Prostate gland (tissue), 2 donors: Measurements from ENCODE around the gene BAHD1.
A peak's percentile ranks its signal among the peaks of the same experiment; 100 is the strongest.

Experiments
- POLR2A ChIP-seq: fragments of 450-650 bp; IDR thresholded peaks from one replicate; pipeline ENCODE4 v1.6.1; 2016; ENCODE audit warnings: antibody characterized with exemption, mild to moderate bottlenecking
- POLR2AphosphoS5 ChIP-seq: sonication (generic); formaldehyde crosslinking; IDR thresholded peaks from one replicate; pipeline ENCODE4 v1.6.1; 2017; ENCODE audit warnings: antibody characterized with exemption
- TF ChIP-seq, protein P1 (sequence below), 4 experiments: fragments of 200-600 bp in 2 of 4; fragments of 450-650 bp in 2 of 4; sonication (generic) in 2 of 4; IDR thresholded peaks; 1 replicate in 3 of 4; 2 replicates in 1 of 4; pipeline ENCODE4 v1.5.1; 2016 to 2019; ENCODE audit warnings: antibody characterized with exemption in 4 of 4, mild to moderate bottlenecking in 2 of 4, moderate library complexity in 2 of 4

DNA sequence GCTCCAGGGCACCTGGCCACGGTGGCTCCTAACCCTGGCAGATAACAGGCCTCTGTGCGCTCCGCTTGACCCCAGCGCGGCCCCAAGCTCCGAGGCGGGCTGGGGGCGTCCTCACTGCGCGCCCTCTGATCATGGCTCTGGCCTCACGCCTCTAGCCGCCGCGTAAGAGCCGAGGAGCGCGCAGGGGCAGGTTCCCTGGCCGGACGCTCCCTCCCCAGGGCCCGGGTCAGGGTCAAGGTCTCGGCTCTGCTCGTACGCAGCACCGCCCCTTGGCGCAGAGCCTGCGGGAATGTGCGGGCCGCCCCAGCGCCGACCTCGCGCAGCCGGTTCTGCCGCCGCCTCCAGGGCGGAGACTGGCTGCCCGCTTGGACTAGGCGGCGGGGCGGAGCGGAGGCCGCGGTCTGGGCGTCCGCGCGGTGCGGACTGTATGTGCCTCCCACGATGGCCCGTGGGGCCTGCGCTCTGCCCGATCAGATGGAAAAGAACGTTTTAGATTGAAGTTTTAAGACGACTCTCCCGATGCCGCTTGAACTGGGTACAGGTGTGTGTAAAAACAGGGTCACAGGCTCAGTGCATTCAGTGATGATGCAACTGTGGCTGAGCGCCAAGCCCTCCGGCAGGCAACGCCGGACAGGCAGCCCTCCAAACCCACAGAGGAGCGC is 70.8 kb downstream of the BAHD1 start:
- TF ChIP-seq, protein P1, sequence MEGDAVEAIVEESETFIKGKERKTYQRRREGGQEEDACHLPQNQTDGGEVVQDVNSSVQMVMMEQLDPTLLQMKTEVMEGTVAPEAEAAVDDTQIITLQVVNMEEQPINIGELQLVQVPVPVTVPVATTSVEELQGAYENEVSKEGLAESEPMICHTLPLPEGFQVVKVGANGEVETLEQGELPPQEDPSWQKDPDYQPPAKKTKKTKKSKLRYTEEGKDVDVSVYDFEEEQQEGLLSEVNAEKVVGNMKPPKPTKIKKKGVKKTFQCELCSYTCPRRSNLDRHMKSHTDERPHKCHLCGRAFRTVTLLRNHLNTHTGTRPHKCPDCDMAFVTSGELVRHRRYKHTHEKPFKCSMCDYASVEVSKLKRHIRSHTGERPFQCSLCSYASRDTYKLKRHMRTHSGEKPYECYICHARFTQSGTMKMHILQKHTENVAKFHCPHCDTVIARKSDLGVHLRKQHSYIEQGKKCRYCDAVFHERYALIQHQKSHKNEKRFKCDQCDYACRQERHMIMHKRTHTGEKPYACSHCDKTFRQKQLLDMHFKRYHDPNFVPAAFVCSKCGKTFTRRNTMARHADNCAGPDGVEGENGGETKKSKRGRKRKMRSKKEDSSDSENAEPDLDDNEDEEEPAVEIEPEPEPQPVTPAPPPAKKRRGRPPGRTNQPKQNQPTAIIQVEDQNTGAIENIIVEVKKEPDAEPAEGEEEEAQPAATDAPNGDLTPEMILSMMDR (IDR thresholded peaks at IDR 0.05) = peak in 1 of 4 experiments; percentile 20
- TF ChIP-seq POLR2A (no peak), POLR2AphosphoS5 (no peak)
